COLO668 (cell line): ENCODE measurements around the gene CDH13.

Experiments
- DNase-seq: peaks from one replicate; lab custom pipeline; 2025; ENCODE audit not compliant: unreplicated experiment; lab: John Stamatoyannopoulos, UW

Gene CDH13

GRCh38 chr16:83211711-83212110 is 584.9 kb downstream of the CDH13 start:
- DNase-seq, result no peak

- no peak for DNase-seq
Measured at GRCh38 chr16:83212301-83212841, 585.6 kb downstream of the CDH13 start.

GRCh38 chr16:83214671-83215070 is 587.9 kb downstream of the CDH13 start:
- no peak for DNase-seq

- DNase-seq, result peak; percentile 58
Measured at GRCh38 chr16:83215406-83216001, 588.7 kb downstream of the CDH13 start.

GRCh38 chr16:83219285-83219684 is 592.5 kb downstream of the CDH13 start:
- no peak for DNase-seq

GRCh38 chr16:83220066-83220465 is 593.3 kb downstream of the CDH13 start:
- no peak for DNase-seq

- DNase-seq, result no peak
Measured at GRCh38 chr16:83224642-83225041, 597.9 kb downstream of the CDH13 start.

- DNase-seq, result no peak
Measured at GRCh38 chr16:83227336-83227735, 600.6 kb downstream of the CDH13 start.

- DNase-seq, result no peak
Measured at GRCh38 chr16:83231729-83232128, 605.0 kb downstream of the CDH13 start.

GRCh38 chr16:83233153-83233552 is 606.4 kb downstream of the CDH13 start:
- DNase-seq, result no peak

GRCh38 chr16:83238949-83239691 is 612.4 kb downstream of the CDH13 start:
- DNase-seq, result no peak

GRCh38 chr16:83244057-83244456 is 617.3 kb downstream of the CDH13 start:
- DNase-seq, result no peak

- no peak for DNase-seq
Measured at GRCh38 chr16:83245061-83245460, 618.3 kb downstream of the CDH13 start.

- no peak for DNase-seq
Measured at GRCh38 chr16:83247767-83248372, 621.1 kb downstream of the CDH13 start.

GRCh38 chr16:83248735-83249463 is 622.1 kb downstream of the CDH13 start:
- DNase-seq, result no peak

- DNase-seq, result peak; percentile 47
Measured at GRCh38 chr16:83253521-83253920, 626.8 kb downstream of the CDH13 start.

- no peak for DNase-seq
Measured at GRCh38 chr16:83258366-83258928, 631.7 kb downstream of the CDH13 start.

GRCh38 chr16:83266848-83267553 is 640.2 kb downstream of the CDH13 start:
- no peak for DNase-seq

- DNase-seq, result no peak
Measured at GRCh38 chr16:83268169-83268568, 641.4 kb downstream of the CDH13 start.

- no peak for DNase-seq
Measured at GRCh38 chr16:83269048-83269447, 642.3 kb downstream of the CDH13 start.
